HG02884 (cell line): ENCODE measurements around the gene OCA2.
"Not testable (repeated sequence)": the region's sequence is repeated elsewhere in the genome, so short reads cannot be mapped to it uniquely, and the experiment has no call there.

Source experiments
- ATAC-seq: cut with Tn5 transposase; IDR thresholded peaks from one replicate; pipeline ENCODE4 v1.9.1; 2021; ENCODE audit warnings: mild to moderate bottlenecking, moderate library complexity; ENCODE audit not compliant: unreplicated experiment

OCA2 gene

DNA sequence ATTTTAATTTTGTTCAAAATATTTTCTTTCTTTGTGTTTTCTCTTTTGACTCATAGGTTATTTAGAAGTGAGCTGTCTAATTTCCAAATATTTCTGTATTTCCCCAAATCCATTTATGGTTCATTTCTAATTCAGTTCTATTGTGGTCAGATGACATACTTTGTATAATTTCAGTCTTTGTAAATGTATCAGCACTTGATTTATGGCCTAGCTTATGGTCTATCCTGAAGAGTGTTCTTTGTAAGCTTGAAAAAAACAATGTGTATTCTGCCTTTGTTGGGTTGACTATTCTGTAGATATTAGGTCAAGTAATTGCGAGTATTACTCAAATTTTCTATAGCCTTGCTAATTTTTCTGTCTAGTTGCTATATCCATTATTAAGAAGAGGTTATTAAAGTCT, 311.2 kb downstream of the OCA2 start:
- no peak for ATAC-seq

DNA sequence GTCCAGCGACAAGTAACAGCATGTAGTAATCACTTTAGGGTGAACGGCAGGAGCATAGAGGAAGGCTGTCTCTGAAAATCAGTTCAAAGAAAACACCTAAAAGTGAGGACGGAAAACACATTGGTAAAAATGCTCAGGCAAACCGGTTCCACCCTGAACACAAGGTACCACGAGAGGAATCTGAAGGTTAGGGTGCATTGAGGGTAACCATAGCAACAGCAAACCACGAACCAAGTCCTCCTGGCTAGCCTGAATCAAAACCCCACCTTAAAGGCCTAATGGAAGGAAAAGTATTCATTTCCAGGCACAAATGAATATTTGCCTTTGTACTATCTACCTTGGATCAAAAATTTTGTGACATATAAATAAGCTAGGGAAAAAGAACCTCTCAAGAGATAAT, 315.0 kb downstream of the OCA2 start:
- ATAC-seq: no peak

DNA sequence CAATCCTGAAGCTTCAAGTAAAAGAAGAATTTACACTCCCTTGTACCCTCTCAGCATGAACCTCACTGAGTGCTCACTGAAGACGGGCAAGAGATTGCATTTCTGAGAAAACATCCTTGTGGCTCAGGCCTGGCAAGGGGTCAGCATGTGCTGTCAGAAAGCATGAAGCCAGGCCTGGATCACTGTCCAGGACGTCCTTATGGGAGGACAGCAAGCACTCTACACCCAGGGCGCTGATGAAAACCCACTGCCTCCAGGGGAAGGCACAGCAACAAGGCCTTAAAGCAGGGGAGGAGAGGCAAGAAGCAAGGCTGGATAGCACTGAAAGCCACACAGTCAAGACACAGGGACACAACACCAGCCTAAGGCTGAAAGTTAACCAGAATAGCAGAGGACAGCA, 315.4 kb downstream of the OCA2 start:
- ATAC-seq: no peak

DNA sequence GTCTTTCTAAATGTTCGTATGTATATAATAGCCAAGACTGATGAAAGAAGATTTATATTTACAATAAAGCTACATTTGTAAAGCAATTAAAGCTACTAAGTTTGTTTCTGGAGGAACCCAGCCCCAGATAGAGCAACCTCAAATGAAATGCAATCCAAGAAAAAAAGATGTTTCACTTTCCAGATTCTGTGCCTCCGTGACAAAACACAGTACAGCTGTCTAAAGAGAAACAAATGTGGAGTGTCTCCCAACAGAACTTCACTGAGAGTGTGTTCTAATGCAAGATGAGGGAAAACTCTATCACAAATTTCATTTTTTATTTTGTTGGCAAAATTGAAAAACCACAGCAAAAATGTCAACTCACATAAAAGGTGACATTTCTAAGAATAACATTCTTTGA, 317.0 kb downstream of the OCA2 start:
- no peak for ATAC-seq

DNA sequence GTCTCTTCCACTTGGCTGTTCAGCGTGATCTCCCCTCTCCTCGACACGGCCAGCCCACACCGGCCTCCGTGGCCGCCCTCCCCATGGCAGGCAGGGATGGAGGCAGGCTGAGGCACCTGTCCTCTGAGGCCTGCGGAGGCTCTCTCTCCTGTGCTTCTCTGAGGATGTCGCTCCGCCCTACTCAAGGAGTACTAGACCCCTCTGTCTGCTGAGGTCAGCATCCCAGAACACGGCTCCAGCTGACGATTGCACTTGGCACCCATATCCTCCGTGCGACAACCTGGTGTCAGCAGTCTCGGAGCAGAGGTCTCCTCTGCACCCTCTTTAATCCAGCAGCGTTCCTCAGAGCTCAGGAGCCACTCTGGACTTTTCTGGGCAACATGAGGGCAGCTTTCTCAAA, 322.6 kb downstream of the OCA2 start:
- no peak for ATAC-seq

DNA sequence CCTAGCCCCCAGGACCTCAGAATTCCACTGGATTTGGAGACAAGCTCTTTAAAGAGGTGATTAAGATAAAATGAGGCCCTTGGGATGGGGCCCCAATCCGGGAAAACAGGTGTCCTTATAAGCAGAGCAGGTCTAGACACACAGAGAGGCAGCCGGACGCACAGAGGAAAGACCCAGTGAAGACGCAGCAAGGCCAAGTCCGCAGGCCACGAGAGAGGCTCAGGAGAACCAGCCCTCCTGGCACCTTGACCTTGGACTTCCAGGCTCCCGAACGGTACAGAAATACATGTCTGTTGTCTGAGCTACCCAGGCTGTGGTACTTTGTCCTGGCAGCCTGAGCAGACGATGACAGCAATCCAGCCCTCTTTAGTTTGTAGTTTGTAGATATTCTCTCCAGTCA, 324.5 kb downstream of the OCA2 start:
- no peak for ATAC-seq

DNA sequence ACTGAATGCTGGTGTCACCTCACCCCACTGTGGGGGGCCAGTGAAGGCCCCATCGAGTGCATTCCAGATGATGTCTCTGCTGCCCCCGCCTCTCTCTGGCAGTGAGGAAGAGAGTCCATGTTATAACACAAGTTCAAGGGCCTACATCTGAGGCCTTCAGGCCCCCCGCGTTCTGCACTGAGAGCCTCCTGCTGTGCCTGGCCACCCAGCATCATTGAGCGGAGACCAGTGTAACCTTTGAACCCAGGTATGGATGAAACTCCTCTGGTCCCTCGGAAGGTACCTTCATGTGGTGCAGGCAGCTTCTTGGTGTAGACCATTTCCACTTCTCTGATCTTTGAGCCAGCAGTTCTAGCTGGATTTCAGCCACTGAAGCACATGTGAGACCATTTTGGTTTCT, 324.9 kb downstream of the OCA2 start:
- no peak for ATAC-seq

DNA sequence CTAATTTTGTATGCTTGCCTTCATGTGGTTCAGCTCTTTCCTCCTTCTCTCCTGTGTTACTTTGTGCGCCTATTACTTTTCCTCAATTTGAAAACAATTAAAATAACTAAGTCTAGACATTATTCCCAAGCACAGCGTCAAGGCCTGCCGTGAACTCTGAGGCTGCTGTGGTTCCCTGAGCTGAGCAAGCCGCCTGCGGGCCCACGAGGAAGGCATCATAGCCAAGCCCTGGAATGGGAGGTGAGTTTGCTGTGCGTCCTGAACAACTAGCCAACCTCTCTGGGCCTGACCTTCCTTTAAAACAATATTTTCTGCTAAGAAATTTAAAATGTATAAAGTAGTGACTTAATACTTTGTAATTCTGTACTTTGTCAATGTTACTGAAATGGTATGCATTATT, 327.2 kb downstream of the OCA2 start:
- no peak for ATAC-seq

DNA sequence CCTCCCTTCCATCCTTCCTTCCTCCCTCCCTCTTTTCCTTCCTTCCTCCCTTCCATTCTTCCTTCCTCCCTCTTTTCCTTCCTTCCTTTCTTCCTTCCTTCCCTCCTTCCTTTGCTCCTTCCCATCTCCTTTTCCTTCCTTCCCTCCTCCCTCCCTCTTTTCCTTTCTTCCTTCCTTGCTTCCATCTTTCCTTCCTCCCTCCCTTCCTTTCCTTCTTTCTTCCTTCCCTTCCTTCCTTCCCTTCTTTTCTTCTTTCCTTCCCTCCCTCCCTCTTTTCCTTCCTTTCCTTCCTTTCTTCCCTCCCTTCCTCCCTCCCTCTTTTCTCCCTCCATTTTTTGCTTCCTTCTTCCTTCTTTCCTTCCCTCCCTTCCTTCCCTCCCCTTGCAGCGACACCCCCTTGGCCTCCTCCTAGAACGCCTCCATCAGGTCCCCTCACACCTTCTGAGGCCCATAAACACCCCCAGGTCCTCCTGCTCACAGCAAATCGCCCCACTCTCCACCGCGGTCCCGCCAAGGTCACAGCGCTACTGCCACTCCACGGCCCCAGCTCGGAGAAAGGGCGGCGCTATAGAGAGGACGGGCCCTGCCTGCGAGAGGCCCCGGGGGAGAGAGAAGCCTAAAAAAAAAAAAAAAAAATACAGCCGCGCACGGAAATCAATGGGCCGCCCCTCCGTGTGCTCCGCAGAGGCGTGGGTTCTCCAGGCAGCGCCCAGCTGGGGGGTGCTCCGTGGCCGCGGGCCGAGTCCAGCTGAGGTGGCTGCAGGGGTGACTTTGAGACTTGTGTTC, 328.2 kb downstream of the OCA2 start:
- ATAC-seq: no peak

DNA sequence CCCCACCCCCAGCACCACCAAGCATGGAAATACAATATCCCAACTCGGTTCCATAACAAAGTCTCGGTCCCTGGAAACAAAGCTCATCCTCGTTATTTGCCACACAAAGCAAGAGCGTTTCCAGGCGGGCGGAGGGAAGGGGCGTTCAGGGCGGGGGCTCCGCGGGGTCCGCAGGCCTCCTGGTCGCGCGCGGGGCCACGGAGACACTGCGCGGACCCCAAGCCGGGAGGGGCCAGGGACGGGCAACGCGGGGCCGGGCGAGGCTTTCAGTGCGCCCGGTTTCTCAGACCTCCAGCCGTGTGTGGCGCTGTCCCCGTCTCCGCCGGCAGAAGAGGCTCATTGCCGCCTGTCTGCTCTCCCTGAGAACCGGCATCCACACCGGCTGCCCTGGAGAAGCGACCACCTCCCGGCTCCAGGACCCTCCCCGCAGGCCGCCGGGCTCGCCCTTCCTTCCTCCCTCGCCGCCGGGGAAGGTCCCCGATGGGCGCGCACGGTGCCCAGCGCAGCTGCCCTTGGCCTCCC, 329.0 kb downstream of the OCA2 start:
- no peak for ATAC-seq

DNA sequence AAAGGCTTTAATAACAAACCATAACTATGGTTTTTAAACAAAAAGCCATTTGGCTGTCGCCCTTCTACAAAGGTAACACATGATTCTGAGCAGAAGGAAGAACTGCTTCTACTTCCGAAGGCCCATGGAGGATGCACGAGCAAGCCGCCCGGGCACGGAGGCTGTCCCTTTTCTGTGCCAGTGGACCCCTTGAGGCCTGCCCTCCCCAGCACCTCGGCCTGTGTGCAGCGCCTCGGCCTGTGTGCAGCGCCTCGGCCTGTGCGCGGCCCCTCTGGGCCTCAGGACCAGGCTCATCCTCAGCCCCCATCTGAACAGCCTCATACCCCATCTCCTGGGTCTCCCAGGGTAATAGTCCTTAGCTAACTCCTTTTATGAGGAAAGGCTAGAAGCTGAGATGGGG, 329.5 kb downstream of the OCA2 start:
- ATAC-seq: no peak

DNA sequence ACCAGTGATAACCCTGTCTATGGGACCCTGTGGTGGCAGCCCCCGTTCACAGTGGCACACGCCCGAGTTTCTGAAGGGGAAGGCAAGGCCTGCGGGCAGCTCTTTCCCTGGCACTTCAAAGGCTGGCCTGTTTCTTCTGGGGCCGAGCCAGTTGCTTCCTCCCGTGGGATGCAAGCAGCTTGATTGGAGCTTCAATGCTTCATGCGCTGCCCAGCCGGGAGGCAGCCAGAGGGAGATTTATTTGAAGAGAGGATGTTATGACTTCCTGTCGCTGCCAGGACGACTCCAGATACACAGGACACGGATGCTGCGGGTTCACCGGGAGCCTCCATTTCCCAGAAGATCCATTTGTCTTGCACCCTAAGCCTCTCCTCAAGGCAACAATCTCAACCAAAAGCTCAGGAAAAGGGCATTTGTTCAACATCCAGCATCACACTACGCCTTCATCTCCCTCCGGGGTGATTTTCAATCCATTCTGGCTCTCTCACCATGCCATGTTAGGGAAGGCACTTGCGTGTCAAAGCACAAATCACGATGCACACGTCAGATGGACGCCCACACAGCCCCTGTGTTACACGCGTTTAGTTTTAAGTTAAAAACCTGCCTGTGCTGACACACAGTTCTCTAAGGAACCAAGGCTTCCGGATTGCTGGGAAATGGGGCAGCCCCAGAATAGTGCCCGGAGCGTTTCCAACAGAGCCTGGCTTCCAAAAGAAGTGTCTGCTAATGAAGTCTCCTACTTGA, 330.2 kb downstream of the OCA2 start:
- ATAC-seq: no peak

DNA sequence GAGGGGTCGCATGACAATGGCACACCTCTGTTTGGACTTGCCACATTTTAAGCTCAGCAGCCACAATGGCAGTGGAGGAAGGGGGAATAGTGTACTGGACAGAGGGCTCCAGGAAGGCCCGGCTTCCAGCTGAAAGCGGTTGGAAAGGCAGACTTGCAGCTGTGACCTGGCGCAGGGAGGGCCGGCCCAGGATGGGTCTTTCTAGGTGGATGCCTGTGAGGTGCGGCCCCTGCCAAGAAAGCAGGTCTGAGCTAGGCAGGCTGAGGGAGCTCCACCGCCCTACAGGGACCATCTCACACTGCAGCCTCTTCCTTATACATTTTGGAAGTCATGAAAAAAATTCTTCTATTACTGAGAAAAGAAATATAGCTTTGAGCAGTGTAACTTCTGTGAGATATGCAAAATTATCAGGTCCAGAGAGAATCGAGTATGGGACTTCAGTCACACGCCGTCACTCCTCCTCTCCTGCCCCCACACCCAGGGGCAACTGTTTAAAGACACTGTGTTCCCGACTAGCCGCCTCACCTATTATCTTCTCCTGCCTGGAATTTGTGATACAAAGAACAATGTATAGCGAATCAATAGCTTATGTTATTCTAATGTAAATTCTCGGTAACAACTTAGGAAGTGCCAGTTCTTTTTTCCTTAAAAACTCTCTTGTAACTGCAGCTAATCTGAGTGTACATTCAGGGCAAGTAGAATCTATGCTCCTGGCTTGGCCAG, 331.0 kb downstream of the OCA2 start:
- no peak for ATAC-seq

DNA sequence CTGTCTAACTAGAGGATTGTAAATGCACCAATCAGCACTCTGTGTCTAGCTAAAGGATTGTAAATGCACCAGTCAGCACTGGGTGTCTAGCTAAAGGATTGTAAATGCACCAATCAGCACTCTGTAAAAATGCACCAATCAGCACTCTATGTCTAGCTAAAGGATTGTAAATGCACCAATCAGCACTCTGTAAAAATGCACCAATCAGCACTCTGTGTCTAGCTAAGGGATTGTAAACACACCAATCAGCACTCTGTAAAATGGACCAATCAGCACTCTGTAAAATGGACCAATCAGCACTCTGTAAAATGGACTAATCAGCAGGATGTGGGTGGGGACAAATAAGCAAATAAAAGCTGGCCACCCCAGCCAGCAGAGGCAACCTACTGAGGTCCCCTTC, 331.7 kb downstream of the OCA2 start:
- ATAC-seq: not testable (repeated sequence)

DNA sequence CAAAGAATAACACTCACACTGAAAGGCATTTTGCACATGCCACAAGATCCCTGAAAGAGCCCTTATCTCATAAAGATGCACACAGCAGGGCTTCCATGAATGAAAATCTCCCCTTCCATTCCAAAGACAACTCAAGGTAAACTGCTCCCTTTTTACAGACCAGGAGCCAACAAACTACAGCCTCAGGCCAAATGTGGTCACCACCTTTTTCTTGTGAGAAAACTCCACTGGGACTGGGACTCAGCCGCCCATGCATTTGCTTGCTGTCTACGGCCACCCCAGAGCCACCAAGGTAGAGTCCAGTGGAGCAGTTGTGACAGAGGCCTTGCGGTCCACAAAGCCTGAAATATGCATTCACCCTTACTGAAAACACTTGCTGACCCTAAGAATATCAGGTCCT, 334.8 kb downstream of the OCA2 start:
- ATAC-seq: no peak

DNA sequence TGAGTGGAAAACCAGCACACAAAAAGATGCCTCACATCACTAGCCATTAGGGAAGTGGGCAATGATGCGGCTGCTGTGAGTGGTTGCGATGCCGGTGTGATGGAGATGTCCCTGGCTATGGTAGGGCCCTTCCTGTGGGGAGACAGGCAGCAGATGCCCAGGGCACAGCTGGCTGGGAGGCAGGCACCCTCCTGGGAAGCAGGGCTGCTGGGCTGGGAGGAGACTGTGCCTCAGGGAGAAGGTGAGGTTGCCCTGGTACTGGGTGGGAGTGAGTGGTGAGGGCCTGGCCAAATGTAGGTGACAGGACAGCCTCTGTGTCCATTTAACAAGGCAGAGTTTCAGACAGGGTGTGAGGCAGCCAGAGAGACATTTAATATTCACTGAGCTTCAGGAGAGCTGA, 335.6 kb downstream of the OCA2 start:
- no peak for ATAC-seq

DNA sequence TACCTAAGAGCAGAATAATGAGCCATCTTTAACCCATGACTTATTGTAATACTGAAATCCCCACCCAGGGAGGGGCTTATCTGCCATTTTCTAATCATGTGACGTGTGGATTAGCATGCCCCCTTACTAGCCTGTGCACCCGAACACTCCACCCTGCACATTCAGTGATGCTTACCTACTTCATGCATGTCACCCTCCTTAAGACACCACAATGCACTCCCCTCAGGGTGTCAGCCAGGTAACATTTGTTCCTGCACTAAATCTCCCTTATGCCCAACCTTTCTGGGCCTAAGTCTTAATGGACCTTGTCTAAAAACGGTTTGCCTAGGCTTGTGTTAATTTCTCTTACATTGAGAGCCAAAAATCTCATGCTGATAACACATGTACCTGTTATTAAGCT, 336.6 kb downstream of the OCA2 start:
- ATAC-seq: no peak

DNA sequence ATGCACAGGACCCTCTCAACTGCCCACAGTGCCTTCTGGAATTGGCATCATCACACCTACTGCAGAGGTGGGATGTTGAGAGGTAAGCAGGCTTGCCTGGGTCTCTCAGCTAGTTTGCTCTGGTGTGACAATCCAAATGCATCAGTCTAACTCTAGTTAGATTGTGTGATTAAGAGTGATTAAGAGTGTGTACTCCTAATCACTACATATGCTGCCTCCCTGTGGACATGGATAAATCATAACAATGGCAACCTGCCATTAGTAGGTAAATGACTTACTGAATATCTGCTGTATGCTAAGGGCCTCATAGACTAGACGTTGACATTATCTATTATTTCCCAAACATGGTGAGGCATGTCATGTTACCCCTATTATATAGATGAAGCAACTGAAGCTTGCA, 342.1 kb downstream of the OCA2 start:
- no peak for ATAC-seq

DNA sequence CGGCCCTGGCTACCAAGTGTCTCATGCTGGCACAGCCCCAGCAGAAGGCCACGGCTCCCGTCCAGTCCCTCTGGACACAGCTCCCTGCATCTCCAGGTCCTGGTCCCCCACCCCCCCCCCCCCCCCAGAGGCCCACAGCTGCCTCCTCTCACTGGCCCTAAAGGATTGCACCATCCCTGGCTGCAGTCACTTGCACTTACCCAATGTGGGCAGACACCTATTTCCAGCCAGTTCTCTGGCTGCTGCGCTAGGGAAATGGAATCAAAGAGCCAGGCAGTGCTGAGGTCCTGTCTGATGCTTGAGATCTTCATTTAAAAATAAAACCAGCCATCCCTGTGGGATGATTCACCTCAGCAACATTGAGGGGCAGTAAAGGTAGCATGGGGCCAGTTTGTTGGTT, 346.4 kb downstream of the OCA2 start:
- ATAC-seq: no peak

DNA sequence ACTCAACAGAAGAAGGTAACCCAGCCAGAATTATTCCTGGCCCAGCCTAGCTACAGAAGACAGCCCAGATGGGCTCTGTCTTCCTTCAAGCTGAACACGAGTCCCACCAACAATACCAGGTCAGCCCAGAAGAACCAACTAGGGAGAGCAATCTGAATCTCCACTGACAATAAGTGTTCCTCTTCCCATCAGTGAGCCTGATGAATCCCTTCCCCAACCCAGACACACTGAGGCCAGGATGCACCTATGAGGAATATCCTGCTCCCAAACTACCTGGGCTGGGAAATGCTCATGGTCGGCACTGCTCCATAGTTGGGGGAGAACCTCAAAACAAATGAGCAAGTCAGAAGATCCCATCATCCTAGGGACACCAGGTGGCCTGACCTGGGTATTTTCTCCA, 351.1 kb downstream of the OCA2 start:
- ATAC-seq: no peak

DNA sequence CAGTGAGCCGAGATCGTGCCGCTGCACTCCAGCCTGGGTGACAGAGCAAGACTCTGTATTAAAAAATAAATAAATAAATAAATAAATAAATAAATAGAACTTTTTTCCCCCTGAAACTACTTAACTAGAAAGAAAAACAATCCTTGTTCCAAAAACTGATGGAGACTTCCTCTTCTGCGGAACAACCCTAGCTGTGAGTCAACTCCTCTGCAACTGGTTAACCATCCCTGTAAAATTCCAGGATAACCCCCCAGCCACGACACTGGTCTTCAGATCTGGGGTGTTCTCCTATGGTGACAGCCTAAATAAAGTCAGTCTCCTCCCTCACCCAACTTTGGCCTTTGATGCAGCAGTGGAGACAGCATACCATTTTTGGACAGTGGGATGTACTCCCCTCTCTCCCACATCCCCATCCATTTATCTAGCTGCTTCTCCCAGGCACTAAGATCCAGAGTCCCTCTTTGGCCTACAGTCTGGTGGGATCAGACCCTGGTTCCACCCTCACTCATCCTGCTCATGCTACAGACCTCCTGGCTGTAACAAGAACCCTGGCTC, 352.6 kb downstream of the OCA2 start:
- ATAC-seq: no peak
